Stimulated activated CD4-positive, alpha-beta T cell treated with anti-CD3 and anti-CD28 coated beads, Interleukin-4, amount 100 ng/mL, for 1 hour (primary cell): ENCODE data around the gene MTA1.

ENCODE experiments used
- DNase-seq: peaks from one replicate; pipeline ENCODE4 v3.0.0-alpha.2; 2020

Gene MTA1

GRCh38 chr14:105467249-105467941 is 47.8 kb downstream of the MTA1 start:
- no peak for DNase-seq

- DNase-seq, result no peak
These were observed 48.4 kb downstream of the MTA1 start for GRCh38 chr14:105467942-105468471.

DNA sequence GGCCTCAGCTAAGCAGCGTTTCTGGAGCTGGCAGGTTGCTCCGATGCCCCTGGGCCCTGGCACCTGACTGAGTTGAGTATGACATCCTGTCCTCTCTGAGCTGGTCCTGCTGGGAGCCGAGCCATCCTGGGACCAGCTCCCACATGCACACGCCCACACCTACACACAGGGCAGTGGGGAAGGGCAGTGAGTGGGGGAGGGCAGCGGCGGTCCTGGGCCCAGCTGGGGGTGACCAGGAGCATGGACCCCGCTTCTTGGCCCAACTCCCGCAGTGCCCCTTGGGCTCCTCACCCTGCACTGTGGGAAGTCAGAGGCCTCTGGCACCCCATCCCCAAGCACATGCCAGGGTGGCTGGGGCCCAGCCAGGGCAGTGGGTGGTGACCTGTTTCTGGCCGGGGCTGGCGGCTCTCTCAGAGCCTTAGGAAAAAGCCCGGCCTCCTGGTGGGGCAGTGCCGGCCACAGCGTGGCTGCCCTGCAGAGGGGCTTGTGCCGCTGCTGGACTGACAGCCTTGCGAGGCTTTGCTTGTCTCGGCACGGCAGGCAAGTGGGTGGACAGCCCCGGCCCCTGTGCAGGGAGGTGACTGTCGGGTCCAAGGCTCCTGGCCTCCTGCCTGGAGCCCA is 49.1 kb downstream of the MTA1 start:
- DNase-seq, result no peak

DNA sequence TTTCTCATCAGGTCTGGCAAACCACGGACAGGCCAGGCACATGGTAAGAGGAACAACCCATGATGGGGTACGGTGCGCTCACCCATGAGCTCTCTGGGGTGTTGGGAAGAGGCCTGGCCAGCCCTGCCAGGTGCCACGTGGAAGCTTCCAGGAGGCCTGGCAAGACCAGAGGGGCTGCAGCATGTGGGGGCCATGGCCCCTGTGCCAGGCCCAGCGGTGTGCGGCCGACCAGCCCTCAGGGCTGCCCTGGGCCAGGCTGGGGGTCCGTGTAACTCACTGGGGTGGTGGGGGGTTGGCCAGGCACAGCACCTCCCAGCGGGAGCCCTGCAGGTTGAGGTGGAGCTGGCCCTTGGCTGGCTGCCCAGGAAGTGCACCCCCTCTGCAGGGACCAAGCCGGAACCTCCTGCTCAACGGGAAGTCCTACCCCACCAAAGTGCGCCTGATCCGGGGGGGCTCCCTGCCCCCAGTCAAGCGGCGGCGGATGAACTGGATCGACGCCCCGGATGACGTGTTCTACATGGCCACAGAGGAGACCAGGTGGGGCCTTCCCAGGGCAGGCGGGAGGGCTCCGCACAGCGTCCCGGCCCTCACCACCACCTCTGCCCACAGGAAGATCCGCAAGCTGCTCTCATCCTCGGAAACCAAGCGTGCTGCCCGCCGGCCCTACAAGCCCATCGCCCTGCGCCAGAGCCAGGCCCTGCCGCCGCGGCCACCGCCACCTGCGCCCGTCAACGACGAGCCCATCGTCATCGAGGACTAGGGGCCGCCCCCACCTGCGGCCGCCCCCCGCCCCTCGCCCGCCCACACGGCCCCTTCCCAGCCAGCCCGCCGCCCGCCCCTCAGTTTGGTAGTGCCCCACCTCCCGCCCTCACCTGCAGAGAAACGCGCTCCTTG is 50.1 kb downstream of the MTA1 start:
- no peak for DNase-seq

DNA sequence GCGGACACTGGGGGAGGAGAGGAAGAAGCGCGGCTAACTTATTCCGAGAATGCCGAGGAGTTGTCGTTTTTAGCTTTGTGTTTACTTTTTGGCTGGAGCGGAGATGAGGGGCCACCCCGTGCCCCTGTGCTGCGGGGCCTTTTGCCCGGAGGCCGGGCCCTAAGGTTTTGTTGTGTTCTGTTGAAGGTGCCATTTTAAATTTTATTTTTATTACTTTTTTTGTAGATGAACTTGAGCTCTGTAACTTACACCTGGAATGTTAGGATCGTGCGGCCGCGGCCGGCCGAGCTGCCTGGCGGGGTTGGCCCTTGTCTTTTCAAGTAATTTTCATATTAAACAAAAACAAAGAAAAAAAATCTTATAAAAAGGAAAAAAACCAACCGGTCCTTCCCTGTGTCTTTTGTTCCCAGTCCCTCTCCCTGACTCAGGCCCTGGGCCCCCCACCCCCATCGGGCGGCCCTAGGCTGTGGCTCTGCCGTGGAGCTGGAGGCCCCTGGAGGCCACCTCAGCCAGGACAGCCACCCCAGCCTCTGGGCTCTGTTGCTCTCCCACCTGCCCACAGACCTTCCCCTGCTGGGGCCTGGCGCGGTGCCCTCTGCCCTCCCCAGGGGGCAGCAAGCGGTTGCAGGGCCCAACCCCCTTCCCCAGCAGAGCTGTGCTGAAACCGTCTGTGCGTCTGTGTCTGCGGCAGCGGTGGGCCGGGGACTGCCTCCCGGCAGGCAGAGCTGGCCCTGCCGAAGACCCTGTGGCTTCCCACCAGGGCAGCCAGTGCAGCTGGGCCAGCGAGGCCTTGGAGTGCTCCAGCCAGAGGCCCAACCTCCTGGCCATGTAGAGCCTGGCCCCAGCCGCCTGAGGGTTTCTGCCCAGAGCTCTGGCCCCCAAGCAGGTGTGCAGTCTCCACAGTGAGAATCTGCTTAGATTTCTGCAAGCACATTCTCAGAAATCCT is 51.0 kb downstream of the MTA1 start:
- DNase-seq, result no peak

DNA sequence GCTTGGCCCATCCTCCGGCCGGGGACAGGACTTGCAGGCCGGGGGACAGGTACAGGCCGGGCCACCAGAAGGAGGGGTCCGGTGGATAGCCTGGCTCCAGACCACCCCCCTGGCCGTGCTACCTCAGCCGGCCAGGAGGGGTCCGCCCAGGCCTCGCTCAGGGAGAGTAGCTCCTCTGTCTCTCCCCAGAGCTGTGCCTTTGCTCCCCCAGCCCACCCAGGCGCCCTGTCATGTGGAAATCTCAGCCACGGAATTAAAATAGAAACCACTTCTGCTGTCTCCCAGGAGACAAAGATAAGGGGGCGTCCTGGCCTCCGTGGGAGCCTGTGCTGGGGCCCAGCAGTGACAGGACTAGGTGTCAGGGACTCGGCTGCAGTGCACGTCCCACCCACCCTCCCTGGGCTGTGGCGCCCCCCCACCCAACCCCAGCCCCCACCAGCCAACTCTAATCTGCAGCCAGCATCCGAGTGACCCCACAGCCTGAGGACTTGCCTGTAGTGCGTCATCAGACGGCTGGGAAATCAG is 51.7 kb downstream of the MTA1 start:
- no peak for DNase-seq

DNA sequence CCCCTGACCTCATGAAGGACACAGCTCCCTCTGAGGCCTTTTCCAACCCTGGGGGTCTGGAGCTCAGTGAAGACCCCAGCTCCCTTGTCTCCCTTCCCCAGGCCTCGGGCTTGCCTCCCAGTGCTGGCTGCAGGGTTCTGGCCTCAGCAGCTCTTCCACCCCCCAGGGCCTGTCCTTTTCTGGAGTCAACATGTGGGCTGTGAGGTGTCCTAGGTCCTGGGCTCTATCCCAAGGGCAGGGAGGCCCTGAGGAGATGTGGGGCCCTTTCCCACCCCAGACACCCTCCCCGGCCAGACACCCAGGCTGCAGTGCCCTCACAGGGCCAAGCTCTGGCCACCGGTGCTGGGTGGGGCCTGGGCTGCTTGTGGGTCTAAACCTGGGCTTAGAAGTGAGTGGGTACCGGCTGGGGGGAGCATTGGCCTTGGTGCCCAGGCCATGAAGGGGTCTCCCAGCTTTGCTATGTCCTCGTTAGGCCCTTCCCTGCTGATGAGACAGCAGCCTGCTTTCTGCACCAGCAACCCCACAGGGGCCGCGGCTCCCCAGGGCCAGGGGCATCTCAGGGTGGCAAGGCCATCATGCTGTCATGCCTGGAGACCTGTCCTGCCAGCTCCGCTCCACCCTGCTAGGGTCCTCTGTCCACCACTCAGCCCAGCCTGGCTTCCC is 52.3 kb downstream of the MTA1 start:
- no peak for DNase-seq

GRCh38 chr14:105472486-105472991 is 52.9 kb downstream of the MTA1 start:
- no peak for DNase-seq

GRCh38 chr14:105473033-105473676 is 53.5 kb downstream of the MTA1 start:
- DNase-seq, result no peak

DNA sequence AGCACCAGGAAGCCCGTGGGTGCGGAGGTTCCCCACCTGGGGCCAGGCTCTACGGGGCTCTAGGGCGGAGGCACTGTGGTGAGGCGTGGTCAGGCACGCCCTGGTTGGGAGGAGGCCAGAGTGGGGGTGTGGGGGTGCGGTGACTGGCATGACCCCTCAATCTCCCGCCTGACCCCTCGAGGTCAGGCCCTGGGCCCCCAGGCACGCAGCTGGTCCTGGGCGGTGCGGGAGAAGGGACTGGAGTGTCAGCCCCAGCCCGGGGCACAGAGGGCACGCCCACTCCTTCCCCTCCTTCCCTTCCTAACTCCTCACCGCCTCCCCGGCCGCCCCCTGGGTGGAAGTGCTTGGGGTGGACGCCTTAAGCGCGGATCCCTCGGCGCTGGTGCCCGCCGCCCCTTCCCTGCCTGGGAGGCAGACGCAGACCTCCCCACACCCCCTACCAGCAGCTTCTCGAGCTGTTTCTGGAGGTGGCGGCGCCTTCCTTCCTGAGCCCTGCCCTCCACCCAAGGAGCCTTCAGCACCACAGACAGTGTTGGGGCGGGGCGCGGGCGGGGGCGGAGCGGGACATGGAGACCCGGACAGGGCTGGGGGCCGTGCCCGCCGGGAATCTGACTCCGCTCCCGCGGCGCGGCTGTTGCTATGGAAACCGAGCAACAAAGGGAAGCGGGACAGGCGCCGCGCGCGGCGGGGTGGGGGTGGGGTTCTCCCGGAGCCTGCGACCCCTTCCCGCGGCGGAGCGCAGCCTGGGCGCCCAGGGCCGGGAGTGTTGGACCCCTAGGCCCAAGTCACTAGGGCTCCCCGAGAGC is 54.3 kb downstream of the MTA1 start:
- peak; percentile 68 for DNase-seq

DNA sequence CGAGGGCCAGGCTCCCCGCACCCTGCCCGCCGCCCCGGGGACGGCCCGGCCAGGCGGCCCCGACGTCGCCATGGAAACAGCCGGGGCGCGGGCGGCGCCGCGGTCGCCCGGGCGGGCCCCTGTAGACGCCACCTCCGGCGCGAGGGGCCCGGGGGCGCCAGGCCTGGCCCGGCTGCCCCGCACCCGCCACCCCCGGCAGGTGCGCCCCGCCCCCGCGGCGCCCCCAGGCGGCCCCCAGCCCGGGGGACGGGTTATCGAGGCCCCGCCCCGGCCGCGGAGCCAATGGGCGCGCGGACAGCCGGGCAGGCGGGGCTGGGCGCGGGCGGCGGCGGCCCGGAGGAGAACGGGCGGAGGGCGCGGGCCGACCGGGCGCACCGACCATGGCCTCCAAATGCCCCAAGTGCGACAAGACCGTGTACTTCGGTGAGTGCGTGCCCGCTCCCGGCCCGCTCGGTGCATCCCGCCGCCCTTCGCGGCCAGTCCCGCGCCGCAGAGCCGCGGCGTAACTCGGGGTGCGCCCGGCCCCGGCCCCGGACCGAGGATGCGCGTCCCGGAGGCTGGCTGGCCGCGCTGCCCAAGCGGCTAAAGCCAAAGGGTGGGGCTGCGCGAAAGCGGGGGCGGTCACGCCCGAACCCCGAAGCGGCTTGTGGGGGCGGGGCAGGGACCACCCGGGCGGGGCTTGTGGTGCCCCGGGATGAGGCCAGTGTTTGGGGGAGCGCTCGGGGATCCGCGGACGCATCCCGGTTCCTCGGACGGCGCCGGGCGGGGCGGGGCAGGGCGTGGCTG is 55.0 kb downstream of the MTA1 start, which contains the start of gene CRIP2:
TSS of gene CRIP2 (plus strand) at position 339 of the 786 bp plus-strand sequence. CDS start at position 381, 42 bp downstream.
- peak; percentile 43 for DNase-seq

DNA sequence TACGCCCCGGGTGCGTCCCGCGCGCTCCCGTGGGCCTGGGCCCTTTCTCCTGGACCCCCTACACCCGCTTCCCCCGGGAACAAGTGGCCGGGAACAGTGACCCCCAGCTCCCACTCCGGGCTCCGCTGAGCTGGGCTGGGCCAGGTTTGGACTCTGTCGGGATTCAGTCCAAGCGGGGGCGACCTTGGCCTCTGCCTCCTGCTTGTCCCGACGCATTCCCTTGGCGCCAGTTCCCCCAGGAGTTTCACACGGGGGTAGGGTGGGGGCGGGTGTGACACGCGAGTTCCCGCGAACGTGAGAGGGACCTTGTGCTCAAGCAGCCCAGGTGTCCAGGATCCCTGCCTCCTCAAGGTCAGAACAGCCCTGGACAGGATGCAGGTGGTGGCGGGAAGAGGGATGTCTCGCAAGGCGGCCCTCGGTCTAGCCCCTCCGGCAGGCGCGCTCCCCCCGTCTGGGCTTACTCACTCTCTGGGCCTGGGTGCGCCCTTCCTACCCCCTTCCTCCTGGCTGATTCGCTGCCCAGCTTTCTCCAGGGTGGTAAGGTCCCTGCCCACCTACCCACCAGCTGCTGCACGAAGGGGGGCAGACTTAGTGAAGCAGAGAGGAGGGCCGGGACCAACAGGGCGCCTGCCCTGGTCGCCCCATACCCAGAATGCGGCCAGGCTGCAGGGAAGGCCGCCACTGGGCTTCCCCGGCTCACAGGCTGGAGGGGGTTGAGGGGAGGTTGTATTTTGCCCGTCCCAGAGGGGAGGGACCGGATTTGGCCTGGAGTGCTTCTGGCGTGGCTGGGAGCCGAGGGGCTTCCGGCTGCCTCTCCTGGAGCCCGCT is 55.9 kb downstream of the MTA1 start:
- DNase-seq, result no peak

DNA sequence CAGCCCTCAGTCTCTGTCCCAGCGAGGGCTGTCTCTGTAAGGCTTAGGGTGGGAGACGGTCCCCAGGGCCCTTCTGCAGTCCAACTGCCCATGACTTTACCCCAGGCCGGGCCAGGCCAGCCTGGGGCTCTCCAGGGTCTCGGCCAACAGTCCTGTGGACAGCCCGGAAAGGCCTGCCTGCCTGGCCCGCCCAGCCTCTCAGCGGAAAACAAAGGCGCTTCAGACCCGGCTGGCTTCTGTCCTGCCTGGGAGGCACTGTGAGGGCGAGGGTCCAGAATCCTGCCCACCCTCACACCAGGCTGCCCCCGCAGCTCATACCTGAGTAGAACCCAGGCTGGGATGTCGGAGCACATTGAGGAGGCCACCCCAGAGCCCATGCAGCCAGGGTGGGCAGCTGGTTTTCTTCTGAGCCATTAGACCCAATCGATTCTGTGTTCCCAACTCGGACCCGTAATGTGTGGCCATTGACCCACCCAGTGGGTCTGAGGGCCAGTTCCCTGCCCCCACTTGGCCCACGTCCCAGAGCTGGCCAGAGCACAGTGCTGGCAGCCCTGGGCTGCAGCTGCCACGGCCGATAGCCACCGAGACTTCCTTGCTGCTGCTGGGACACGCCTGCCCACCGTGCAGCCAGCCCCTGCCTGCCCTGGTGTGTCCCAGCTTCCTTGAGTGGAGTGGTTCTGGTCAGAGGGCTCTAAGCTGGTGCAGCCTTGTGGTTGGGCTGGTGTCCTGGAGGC is 56.6 kb downstream of the MTA1 start:
- DNase-seq, result no peak

- no peak for DNase-seq
These were observed 57.4 kb downstream of the MTA1 start for GRCh38 chr14:105476831-105477659.

DNA sequence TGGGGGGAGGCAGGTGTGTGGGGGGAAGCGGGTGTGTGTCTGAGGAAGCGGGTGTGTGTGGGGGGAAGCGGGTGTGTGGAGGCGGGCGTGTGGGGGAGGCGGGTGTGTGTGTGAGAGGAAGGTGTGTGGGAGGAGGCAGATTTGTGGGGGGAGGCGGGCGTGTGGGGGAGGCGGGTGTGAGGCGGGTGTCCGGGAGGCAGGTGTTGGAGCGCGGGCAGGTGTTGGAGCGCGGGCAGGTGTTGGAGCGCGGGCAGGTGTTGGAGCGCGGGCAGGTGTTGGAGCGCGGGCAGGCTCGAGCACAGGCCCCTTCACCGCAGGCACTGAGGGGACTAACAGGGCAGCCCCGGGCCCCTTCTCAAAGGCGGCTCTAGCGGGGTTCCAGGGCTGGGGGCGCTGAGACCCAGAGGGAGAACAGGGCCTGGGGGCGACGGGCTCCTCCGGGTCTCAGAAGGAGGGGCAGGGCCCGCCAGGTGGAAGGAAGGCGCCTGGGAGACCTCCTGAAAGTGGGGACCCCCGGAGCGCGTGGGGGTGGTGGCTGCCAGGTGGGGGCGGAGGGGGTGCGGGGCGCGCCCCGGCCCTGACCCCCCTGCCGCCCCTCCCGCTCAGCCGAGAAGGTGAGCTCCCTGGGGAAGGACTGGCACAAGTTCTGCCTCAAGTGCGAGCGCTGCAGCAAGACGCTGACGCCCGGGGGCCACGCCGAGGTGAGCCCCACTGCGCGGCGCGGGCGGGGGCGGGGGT is 58.2 kb downstream of the MTA1 start:
- DNase-seq, result peak; percentile 34
